B cell (primary cell): Measurements from ENCODE around the gene TRHDE. TPM values are rescaled to one million over a fixed set of nuclear protein-coding genes. Genes with fewer than 3 reads are reported as not detected.

ENCODE experiments used
- ATAC-seq: fragments of 200-7000 bp; cut with Tn5 transposase; one replicate; pipeline ENCODE4 v1.10.0; 2021; ENCODE audit warnings: low read depth, mild to moderate bottlenecking, moderate number of reproducible peaks, moderate library complexity
- CTCF ChIA-PET: fragments of 350-600 bp; sonication (Branson Sonifier 250); formaldehyde crosslinking; loops from one replicate; lab custom pipeline; 2021; ENCODE audit warnings: antibody characterized with exemption, inconsistent platforms; lab: Charles Lee
- POLR2A ChIA-PET: fragments of 350-600 bp; sonication (Branson Sonifier 250); formaldehyde crosslinking; loops from one replicate; lab custom pipeline; 2021; ENCODE audit warnings: antibody characterized with exemption; lab: Charles Lee
- DNase-seq: peaks from one replicate; pipeline ENCODE4 v3.0.0; 2013
- H2AFZ ChIP-seq: 2 replicates; pipeline ENCODE4 v1.6.1; 2012; ENCODE audit warnings: mild to moderate bottlenecking, low read depth, low read length; ENCODE audit not compliant: insufficient read depth, poor library complexity, severe bottlenecking
- H3K27ac ChIP-seq, 2 donors: 1 replicate in 1 of 2; 2 replicates in 1 of 2; pipeline ENCODE4 v1.5.1; 2012 to 2013; ENCODE audit warnings: low read length in 2 of 2, mild to moderate bottlenecking in 2 of 2, moderate library complexity in 1 of 2
- H3K27me3 ChIP-seq, 4 experiments: fragments of 200-600 bp in 1 of 4; sonication (generic) in 1 of 4; replicated peaks in 1 of 4; 1 replicate in 2 of 4; 2 replicates in 2 of 4; pipeline versions ENCODE4 v1.6.1 to v1.7.0; 2013 to 2016; ENCODE audit warnings: low read length in 3 of 4, mild to moderate bottlenecking in 2 of 4, mixed read lengths in 1 of 4, moderate library complexity in 1 of 4; ENCODE audit not compliant: insufficient read depth in 4 of 4, control insufficient read depth in 3 of 4; ENCODE audit errors: control extremely low read depth in 1 of 4
- H3K36me3 ChIP-seq, 2 experiments: replicated peaks in 1 of 2; 1 replicate in 1 of 2; 2 replicates in 1 of 2; pipeline versions ENCODE4 v1.6.1 to v1.7.1; 2013; ENCODE audit warnings: low read length in 1 of 2; ENCODE audit not compliant: insufficient read depth in 2 of 2, control insufficient read depth in 1 of 2; ENCODE audit errors: control extremely low read depth in 1 of 2, extremely low read depth in 1 of 2
- H3K4me1 ChIP-seq, 2 donors: fragments of 200-600 bp in 1 of 2; sonication (generic) in 1 of 2; 1 replicate in 1 of 2; 2 replicates in 1 of 2; pipeline versions ENCODE4 v1.5.1 to v1.6.1; 2013 to 2017; ENCODE audit warnings: low read length in 2 of 2; ENCODE audit not compliant: control insufficient read depth in 2 of 2, insufficient read depth in 2 of 2
- H3K4me2 ChIP-seq: replicated peaks from 2 replicates; pipeline ENCODE3; 2012; ENCODE audit warnings: mild to moderate bottlenecking, low read depth, low read length; ENCODE audit not compliant: poor library complexity, severe bottlenecking
- H3K4me3 ChIP-seq, 5 experiments: fragments of 200-600 bp in 1 of 5; sonication (generic) in 1 of 5; 1 replicate in 3 of 5; 2 replicates in 2 of 5; pipeline versions ENCODE4 v1.5.1 to v1.7.0; 2011 to 2016; ENCODE audit warnings: low read length in 4 of 5, mild to moderate bottlenecking in 4 of 5, low read depth in 2 of 5, control low read depth in 1 of 5, moderate library complexity in 1 of 5; ENCODE audit not compliant: insufficient read depth in 1 of 5; ENCODE audit errors: control extremely low read depth in 1 of 5, extremely low read depth in 1 of 5
- H3K79me2 ChIP-seq: fragments of 200-600 bp; sonication (generic); one replicate; pipeline ENCODE4 v1.6.0; 2016; ENCODE audit warnings: low read length; ENCODE audit not compliant: control insufficient read depth, insufficient read depth
- H3K9ac ChIP-seq: fragments of 200-600 bp; sonication (generic); 2 replicates; pipeline ENCODE4 v1.6.1; 2017; ENCODE audit warnings: mild to moderate bottlenecking, low read length, moderate library complexity
- H3K9me3 ChIP-seq, 3 donors: one replicate each; pipeline versions ENCODE4 v1.6.1 to v1.7.1; 2013; ENCODE audit warnings: low read length in 2 of 3; ENCODE audit not compliant: control insufficient read depth in 2 of 3, insufficient read depth in 1 of 3; ENCODE audit errors: control extremely low read depth in 1 of 3
- H4K20me1 ChIP-seq: 2 replicates; pipeline ENCODE4 v1.6.0; 2012; ENCODE audit warnings: mild to moderate bottlenecking, low read length; ENCODE audit not compliant: insufficient read depth, control insufficient read depth, poor library complexity, severe bottlenecking
- H3K27ac Mint-ChIP-seq: one replicate; pipeline ENCODE4 v1.8.0; 2021; ENCODE audit warnings: mixed read lengths
- H3K27me3 Mint-ChIP-seq: one replicate; pipeline ENCODE4 v1.8.0; 2021; ENCODE audit warnings: mixed read lengths
- H3K4me1 Mint-ChIP-seq: one replicate; pipeline ENCODE4 v1.8.0; 2021; ENCODE audit warnings: mixed read lengths
- H3K4me3 Mint-ChIP-seq: one replicate; pipeline ENCODE4 v1.8.0; 2021; ENCODE audit warnings: mixed read lengths
- H3K9me3 Mint-ChIP-seq: one replicate; pipeline ENCODE4 v1.8.0; 2022; ENCODE audit warnings: mixed read lengths; ENCODE audit not compliant: insufficient read depth
- EZH2 ChIP-seq: IDR thresholded peaks from 2 replicates; pipeline ENCODE4 v1.6.1; 2012; ENCODE audit warnings: borderline replicate concordance, low read depth, mild to moderate bottlenecking, moderate library complexity, low read length; ENCODE audit not compliant: insufficient read depth, poor library complexity, severe bottlenecking
- WGBS: methylation state at CpG from one replicate; pipeline ENCODE4 v1.1.5; 2013; ENCODE audit warnings: missing lambda C conversion rate; ENCODE audit not compliant: insufficient coverage; 5-methylcytosine and 5-hydroxymethylcytosine counted together
- intact Hi-C: fragments of 100-400 bp; cut with micrococcal nuclease; formaldehyde crosslinking; loops from one replicate; pipeline ENCODE4 v1.10.0; 2022
- polyA plus RNA-seq: library from polyadenylated mRNA; depleted of rRNA; stranded (reverse); fragments of >200 nt; gene quantifications from 2 replicates; pipeline ENCODE4 v1.2.3, GENCODE V29; 2012
- total RNA-seq, 2 donors: library from RNA; stranded (reverse); fragments of 120-200 nt in 1 of 2; gene quantifications; 1 replicate in 1 of 2; 2 replicates in 1 of 2; pipeline versions ENCODE4 v1.2.3 to v1.2.4, GENCODE V29; 2013 to 2022
- TF ChIP-seq, protein P1 (sequence below): fragments of 200-600 bp; IDR thresholded peaks from one replicate; pipeline ENCODE4 v1.8.0; 2022; ENCODE audit warnings: antibody characterized with exemption, mild to moderate bottlenecking

TRHDE gene
- total and polyA plus RNA-seq, 2 donors (not counting 1 experiment from before 2014, with no cell fraction given) = not detected

DNA sequence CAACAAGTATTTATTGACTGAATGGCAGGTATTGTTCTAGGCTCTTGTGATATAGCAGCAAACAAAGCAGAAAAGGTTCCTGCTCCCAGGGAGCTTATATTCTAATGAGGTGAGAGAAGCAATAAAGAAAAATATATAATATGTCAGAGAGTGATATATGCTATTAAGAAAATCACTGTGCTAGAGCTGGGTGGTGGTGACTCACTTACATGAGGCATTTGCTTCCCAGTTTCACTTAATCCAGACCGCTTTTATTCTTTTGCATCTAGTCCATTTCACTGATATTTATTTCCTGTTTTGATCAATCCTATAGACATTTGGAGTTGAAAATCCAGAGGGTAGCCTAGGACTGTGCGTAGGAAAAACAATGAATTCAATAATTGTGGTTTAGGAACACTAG lies 17.5 kb downstream of the TRHDE start:
- ChIA-PET POLR2A (no interaction called here), CTCF (no interaction called here)
- intact Hi-C loops = no loop called here
- no peaks in the 10 kb centered on the region for H3K36me3 ChIP-seq
- Mint-ChIP-seq H3K27ac (no peak overlapping the region), H3K4me3 (no peak overlapping the region), H3K4me1 (no peaks in the 10 kb centered on the region), H3K9me3 (peaks cover 2% of the 10 kb centered on the region), H3K27me3 (no peaks in the 10 kb centered on the region)
- peaks cover 0 to 3% (median 0%) of the 10 kb centered on the region in 3 donors for H3K9me3 ChIP-seq
- DNase-seq (no peak), ATAC-seq (no peak)
- H3K9ac ChIP-seq = no peak overlapping the region
- H3K27ac ChIP-seq = no peak overlapping the region
- H3K4me1 ChIP-seq = no peaks in the 10 kb centered on the region
- H3K4me3 ChIP-seq = no peak overlapping the region
- H2AFZ ChIP-seq = no peak overlapping the region
- TF ChIP-seq EZH2 = no peak
- TF ChIP-seq, protein P1, sequence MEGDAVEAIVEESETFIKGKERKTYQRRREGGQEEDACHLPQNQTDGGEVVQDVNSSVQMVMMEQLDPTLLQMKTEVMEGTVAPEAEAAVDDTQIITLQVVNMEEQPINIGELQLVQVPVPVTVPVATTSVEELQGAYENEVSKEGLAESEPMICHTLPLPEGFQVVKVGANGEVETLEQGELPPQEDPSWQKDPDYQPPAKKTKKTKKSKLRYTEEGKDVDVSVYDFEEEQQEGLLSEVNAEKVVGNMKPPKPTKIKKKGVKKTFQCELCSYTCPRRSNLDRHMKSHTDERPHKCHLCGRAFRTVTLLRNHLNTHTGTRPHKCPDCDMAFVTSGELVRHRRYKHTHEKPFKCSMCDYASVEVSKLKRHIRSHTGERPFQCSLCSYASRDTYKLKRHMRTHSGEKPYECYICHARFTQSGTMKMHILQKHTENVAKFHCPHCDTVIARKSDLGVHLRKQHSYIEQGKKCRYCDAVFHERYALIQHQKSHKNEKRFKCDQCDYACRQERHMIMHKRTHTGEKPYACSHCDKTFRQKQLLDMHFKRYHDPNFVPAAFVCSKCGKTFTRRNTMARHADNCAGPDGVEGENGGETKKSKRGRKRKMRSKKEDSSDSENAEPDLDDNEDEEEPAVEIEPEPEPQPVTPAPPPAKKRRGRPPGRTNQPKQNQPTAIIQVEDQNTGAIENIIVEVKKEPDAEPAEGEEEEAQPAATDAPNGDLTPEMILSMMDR = no peak
- no peaks in the 10 kb centered on the region for H3K27me3 ChIP-seq
- WGBS = 80% methylated on average over 1 of the region's 2 CpGs
- no peaks in the 10 kb centered on the region for H3K79me2 ChIP-seq
- no peak overlapping the region for H3K4me2 ChIP-seq
- H4K20me1 ChIP-seq = no peaks in the 10 kb centered on the region

DNA sequence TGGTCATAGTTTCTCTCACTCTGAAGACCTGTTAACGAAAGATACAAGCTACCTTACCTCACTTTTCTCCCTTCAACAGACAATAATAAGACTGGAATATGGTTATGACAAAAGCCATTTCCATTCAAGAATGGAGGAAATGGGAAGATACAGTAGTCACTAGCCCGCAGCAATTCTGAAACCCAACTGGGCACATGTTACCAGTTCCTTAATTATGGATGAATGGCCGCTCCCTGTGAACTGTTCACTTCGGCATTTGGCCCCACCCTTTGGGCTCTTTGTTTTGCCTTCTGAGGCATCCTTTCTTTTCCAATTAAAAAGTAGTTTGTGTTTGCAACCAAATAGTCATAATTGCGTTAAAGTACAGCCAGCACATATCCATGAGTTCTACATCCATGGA lies 19.0 kb downstream of the TRHDE start:
- Histone ChIP-seq H3K79me2 (no peaks in the 10 kb centered on the region), H3K27me3 (no peaks in the 10 kb centered on the region), H3K9ac (no peak overlapping the region), H3K4me1 (no peaks in the 10 kb centered on the region), H2AFZ (no peak overlapping the region), H3K27ac (no peak overlapping the region), H3K9me3 (peaks cover 0 to 3% (median 0%) of the 10 kb centered on the region in 3 donors), H3K4me2 (no peak overlapping the region), H3K4me3 (no peak overlapping the region), H3K36me3 (no peaks in the 10 kb centered on the region), H4K20me1 (no peaks in the 10 kb centered on the region)
- Mint-ChIP-seq H3K4me1 (no peaks in the 10 kb centered on the region), H3K9me3 (peaks cover 2% of the 10 kb centered on the region), H3K27ac (no peak overlapping the region), H3K27me3 (no peaks in the 10 kb centered on the region), H3K4me3 (no peak overlapping the region)
- no peak for DNase-seq
- 75% methylated on average over 1 of the region's 5 CpGs for WGBS
- TF ChIP-seq EZH2 = no peak
- TF ChIP-seq, protein P1 = no peak
- intact Hi-C loops = no loop called here
- ChIA-PET CTCF (no interaction called here), POLR2A (no interaction called here)
- ATAC-seq = no peak
